ENCODE data around the gene S100A14.

S100A14 gene

DNA sequence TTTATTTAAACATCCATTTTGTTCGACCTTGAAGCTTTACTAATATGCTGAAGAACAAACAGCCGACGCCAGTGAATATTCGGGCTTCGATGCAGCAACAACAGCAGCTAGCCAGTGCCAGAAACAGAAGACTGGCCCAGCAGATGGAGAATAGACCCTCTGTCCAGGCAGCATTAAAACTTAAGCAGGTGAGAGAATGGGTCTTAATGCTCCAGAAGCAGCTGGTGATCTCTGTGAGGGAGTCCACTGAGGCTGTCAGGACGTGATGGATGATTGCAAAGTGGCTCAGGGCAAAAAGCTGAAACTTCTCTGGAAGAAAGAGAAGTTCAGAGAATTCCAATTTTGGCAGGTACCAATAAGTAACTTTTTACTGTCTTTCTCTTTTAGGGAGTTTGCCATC, 22.1 kb upstream of the S100A14 start:
- DNase-seq (ENCODE audit: low read depth), result no peak

DNA sequence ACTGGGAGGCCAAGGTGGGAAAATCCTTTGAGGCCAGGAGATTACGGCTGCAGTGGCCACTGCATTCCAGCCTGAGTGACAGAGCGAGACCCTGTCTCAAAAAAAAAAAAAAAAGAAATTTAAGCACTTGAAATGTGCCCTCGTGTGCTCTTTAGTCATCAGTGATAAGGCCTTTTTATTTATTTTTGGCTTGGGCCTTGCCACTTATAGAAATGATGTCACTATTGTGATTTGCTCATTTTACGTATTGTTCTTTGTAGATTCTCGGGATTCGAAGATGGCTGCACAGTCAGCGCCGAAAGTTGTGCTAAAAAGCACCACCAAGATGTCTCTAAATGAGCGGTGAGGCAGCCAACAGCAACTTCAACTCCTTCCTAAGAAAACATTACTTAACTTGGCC, 20.2 kb upstream of the S100A14 start:
- DNase-seq (ENCODE audit: low read depth), result no peak

DNA sequence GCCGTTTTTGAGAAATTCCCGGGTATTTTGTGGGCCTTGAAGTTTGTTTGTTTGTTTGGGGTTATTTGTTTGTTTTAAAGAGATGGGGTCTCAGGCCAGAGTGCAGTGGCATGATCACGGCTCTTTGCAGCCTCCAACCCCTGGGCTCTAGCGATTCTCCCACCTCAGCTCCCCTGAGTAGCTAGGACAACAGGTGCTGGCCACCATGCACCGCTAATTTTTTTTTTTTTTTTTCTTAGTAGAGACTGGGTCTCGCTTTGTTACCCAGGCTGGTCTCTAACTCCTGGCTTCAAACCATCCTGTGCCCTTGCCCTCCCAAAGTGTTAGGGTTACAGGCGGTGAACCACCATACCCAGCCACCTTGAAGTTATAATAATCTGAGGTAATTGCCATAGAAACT, 19.7 kb upstream of the S100A14 start:
- DNase-seq (ENCODE audit: low read depth), result no peak

DNA sequence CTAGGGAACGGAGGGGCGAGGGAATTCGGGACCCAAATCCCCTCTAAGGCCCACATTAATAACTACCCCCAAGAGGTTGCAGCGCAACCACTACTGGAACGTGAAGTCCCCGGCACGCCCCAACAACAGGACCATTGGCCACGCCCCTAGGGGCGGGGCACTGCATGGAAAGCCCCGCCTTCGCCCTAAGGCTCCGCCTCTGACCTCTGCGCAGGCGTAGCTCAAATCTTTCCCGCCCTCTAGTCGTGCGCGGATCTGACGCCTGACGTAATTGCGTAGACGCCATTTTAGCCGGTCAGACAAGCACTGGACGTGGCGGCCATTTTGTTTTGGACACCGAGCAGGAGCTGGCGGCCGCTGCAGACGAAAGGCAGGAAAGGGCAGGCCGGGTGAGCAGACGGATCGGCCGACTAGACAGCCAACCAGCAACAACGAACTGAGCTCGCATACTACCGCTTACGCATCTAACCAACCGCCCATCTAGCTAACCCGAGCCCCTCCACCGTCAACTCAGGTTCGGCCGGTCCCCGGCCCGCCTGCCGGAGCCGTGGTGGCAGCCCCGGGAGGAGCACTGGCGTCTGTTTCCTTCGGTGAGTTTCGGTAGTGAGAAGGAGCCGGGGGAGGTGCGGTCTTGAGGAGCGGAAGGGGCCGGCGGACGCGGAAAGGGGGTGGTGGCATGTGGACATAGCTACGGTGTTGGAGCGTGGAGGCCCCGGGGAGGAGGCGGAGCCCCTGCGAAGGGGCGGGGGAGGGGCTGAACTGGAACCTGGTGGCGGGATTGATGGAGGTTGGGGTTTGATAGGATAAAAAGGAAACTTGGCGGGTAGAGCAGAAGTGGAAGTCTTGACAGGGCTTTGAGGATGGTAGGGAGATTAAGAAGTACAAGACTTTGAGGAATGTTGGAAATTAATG, 17.9 kb upstream of the S100A14 start, which contains the start of gene CHTOP:
TSS of gene CHTOP (plus strand) at position 313 of the 912 bp plus-strand sequence. CDS start 2,523 bp downstream, outside the sequence.
- DNase-seq (ENCODE audit: low read depth), result peak; percentile 96

DNA sequence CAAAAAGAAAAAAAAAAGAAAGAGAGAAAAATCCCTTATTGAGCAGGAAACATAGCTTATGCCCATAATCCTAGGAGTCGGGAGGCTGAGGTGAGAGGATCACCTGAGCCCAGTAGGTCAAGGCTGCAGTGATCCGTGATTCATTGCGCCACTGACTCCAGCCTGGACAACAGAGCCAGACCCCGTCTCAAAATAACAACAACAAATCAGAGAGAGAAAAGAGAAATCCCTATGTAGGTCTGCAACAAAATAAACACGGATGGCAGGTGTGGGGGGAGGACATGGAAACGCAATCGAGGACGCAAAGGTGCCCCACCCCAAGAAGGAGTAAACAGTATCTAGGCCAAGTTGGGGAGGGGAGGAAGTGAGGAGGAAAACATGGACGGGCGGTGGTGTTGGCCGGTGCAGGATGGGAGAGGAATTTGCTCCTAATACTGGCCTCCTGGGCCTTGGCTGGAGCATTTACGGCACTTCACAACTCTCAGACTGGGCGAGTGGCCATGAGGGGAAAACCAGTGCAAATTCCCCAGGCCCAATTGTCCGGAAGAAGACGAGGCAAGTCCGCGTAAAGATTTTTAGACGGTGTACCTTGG, 17.1 kb upstream of the S100A14 start:
- DNase-seq (ENCODE audit: low read depth), result no peak

DNA sequence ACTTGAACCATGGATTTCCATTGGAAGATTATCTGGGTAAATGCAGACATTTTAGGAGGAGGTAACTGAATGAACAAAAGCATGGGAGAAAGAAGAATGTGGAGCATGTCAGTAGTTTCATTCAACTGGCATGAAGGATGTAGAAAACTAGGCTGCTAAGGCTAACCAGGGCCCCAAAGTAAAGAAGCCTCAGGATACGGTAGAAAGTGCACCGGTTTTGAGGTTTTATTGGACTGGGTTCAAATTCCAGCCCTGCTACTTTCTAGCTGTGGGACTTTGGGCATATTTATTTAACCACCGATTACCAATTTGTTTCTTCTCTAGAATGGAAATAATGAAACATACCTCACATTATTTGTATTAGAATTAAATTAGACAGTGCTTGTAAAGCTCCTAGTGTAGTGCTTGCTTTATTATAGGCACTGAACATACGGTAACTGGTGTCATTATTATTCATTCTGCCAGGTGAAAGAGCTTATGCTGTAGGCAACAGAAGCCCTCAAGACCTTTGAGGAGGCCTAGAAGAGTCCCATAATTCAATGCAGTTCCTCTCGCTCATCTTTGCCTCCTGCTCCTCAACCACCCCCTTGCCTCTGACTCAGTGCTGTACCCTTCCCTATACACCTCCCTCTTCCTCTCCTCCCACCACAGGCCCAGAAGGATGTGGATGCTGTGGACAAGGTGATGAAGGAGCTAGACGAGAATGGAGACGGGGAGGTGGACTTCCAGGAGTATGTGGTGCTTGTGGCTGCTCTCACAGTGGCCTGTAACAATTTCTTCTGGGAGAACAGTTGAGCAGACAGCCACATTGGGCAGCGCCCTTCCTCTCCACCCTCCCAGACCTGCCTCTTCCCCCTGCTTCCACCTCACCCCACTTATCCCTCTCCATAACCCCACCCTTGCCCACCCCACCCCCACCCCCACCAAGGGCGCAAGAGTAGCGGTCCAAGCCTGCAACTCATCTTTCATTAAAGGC, 15.2 kb upstream of the S100A14 start:
- DNase-seq (ENCODE audit: low read depth), result no peak

DNA sequence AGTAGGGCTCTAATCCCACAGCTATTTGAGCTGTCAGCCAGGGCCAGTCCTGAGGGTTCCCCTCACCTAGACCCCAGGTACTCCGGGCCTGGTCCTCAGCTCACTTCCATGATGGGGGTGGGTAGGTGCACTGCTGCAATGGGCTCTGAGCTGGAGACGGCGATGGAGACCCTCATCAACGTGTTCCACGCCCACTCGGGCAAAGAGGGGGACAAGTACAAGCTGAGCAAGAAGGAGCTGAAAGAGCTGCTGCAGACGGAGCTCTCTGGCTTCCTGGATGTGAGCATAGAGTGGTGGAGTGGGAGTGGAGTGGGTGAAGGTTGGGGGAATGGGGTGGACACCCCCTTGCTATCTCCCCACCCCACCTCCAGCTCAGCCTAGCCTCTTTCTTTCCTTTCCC, 14.3 kb upstream of the S100A14 start:
- DNase-seq (ENCODE audit: low read depth), result no peak

DNA sequence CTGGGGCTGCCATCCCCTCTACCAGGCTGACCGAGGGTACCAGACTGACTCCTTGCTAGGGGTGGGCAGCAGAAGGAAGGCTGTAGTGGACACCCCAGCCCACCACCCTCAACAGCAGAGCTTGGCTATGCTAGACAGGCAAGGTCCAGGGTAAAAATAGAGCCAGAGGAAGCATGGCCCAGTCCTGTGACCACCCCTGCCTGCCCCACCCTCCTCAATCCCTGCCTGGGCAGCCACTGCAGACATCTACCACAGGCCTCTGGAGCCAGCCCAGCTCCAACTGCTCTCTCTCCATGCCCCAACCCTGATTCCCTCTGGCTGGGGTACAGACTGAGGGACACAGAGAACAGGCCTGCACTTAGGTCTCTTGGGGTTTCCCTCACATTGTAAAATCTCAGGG, 13.8 kb upstream of the S100A14 start:
- no peak for DNase-seq (ENCODE audit: low read depth)

DNA sequence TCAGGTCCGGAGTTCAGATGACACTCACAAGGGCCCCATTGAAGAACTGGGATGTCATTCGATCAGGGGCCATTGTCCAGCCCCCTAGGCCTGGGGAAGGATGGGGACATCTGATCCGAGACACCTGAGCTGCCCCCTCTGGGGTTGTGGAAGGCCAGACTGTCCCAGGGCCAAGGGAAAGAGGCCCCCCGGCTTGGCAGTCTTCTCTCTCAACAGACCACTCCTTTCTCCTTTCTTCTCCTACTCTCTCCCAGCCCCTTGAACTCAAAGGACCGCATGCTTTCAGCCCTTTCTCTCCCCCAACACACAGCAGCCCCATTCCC, 13.2 kb upstream of the S100A14 start:
- DNase-seq (ENCODE audit: low read depth), result no peak

DNA sequence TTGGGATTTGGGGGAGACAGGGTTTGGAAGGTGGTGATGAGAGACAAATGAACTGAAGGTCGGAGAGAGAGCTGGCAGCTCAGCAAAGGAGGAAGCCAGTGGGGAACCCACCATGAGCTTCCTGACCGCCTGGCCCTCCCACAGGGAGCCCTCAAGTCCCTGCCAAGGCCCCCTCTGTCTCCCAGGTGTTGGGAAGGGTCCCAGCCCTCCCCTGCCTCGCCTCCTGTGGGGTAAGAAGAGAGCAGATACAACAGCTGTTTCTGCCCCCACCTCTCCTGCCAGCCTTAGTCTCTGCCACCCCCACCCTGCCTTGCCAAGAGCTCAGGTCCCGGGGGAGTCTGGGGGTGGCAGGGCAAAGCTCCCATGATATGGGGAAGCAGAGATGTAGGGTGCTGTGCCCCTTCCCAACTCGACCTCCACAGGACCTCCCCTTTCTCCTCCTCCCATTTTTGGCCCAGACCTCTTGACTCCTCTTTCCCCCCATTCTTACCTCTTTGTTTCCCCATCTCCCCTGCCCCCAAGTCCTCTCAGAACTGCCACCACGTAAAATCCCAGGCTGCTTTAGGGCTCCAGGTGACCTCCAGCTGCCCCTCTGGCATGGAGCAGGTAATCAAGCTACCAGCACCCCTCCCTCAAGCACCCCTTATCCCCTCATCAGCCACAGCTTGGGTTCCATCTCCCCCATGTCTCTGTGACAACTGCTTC, 12.7 kb upstream of the S100A14 start:
- no peak for DNase-seq (ENCODE audit: low read depth)

DNA sequence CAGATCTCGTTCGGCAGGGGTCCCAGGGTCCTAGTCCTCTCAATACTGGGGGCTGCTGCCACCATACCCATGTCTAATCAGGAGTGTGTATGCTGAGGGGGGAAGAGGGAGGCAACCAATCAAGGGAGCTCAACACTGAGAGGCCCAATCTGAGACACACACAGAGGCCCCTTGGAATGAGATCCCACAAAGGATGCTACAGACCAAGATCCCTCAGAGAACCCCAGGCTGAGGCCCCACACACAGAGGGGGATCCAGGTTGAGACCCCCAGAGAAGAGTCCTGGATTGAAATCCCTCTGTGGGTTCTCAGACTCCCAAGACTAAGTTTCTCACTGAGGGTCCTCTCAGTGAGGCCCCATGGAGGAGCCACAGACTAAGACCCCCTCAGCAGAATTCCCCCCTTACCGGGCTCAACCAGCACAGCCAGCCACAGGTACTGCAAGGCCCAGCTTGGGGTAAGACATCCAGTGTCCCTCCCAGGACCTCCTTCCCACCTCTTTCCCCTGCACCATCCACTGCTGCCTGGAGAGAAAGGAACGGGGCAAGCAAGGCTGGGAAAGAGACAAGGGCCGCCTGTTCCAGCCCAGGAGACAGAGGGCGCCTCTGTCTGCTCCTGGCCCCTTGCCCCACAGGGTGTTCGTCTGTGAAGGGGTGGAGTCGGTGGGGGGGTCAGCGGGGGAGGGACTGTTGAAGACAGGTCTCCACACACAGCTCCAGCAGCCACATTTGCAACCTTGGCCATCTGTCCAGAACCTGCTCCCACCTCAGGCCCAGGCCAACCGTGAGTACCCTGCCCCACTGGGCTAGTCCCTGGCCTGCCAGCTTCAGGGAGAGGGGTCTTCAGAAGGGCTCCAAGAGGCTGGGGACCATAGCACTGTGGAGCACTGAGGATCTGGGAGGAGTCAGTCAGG, 11.8 kb upstream of the S100A14 start, which contains the start of gene S100A1:
TSS of gene S100A1 (plus strand) at position 720 of the 912 bp plus-strand sequence. CDS start 2,088 bp downstream, outside the sequence.
- no peak for DNase-seq (ENCODE audit: low read depth)

DNA sequence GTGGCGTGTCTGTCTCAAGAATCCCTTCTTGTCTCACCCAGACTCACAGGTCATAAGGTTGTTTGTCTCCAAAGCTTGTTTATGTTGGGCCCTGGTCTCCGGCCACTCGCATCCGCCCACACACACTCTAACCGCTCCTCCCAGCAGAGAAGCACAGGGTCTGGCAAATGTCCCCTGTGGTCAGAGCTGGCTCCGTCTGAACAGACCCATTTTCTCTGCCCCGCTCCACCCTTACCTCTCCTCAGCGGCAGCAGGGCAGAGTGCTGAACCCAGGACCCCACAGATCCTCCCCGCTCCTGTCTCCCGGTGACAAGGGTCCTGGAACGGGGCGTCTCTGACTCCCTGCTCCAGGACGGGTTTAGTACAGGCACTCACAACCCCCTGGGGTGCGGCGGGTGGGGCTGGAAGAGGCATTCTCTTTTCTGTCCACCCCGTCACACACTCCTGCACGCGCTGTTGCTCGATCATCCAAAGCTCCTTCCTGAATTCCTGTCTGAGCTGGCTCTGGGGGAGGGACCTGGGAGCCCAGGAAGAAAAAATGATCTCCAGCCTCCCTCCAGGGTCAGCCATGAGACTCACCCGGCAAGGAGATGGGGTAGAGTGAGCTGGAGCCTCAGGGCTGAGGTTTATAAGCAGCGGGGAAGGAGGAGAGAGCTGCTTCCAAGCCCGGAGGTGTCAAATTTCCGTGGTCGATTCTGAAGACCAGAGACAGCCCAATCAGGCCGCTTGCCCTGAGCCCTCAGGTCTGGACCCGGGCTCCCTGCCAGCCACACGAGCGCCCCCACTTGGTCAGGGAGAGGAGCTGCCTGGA, 11.0 kb upstream of the S100A14 start, which contains the start of gene S100A13:
TSS of gene S100A13 (minus strand) at position 602 of the 811 bp plus-strand sequence. CDS start 1,033 bp downstream, outside the sequence.
- DNase-seq (ENCODE audit: low read depth), result peak; percentile 83

DNA sequence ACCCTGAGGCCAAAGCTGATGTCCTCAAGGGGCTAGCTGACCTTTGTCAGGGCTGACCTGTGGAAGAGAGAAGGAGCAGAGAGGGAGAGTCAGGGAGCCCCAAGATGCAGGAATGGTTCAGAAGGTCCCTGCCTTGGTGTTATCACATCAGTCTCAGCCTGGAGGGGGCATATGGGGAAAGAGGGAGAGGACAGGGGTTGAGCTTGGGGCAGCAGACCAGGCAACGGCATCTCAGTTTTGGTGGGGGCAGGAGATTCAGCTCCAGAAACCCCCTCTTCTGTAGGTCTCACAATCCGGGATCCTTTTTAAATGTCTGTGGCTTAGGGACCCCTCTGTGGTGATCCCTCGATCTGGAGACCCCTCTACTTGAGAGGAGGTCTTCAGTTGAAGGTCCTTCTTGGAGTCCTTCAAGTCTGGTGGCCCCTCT, 10.4 kb upstream of the S100A14 start:
- DNase-seq (ENCODE audit: low read depth), result no peak

DNA sequence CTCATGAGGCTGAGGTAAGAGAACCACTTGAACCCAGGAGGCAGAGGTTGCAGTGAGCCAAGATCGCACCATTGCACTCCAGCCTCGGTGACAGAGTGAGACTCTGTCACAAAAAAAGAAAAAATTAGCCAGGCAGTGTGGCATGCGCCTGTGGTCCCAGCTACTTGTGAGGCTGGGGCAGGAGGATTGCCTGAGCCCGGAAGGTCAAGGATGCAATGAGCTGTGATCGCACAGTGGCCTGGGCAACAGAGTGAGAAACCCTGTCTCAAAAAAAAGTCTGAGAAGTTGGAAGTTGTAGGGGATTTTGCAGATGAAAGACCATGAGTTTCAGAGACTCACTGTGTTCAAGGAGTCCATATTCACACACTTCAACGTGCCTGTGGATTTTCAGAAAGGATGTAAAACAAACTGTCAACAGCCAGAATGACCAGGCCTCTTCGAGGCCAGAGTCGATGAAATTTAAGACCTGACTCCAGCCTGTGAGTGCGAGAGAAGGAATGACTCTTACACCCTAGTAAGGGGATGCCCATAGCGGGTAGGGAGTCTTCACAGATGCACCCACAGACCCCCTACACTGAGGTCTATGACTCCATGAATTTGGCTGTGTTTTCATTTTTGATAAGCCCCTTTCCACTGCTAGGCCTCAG, 9.0 kb upstream of the S100A14 start:
- DNase-seq (ENCODE audit: low read depth), result no peak

DNA sequence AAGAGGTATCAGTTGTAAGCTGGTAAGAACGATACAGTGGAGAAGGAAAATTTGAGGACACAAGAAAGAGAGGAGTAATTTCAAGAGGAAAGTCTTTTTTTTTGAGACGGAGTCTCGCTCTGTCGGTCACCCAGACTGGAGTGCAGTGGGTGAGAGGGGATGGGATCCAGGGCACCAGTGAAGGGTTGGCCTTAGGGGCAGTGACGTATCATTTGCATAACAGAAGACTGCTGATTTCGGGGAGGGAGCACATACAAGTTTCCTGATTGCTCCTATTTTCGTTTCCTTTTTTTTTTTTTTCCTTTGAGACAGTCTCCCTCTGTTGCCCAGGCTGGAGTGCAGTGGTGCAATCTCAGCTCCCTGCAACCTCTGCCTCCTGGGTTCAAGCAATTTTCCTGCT, 7.0 kb upstream of the S100A14 start:
- no peak for DNase-seq (ENCODE audit: low read depth)

DNA sequence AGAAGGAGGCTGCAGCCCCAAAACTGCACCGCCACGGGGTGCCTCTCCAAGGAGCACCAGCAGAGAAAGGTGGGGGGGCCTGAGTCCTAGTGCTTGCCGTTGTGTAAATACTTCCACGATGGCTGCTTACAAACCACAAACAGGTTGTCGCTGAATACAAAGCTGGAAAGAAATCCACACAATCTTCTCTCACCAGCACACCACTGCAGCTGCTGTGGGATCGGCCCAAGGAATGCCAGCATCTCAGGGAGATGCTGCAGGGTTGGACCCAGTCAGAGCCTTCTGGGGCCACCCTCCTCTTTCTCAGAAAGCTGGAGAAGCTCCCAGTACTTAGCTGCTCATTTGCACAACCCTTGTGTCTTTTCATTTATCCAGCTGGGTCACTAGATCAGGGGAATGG, 3.0 kb upstream of the S100A14 start:
- no peak for DNase-seq (ENCODE audit: low read depth)

DNA sequence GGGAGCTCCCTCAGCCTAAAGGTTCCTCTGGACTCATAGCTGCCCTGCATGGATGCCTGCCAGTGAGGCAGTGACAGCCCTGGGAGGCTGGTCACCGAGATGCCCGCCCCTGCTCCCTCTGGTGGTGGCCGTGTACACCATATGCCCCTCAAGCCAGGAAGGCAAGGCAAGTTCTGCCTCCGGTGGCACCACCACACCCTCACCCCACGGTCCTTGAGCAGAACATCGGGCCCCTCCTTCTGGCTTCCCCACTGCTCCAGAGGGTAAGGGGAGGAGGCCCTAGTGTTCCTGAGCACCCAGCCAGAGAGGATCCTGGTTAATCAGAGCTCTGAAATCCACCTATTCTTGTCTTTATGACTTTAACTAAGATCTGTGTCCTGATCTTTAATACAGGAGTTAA, 1.5 kb upstream of the S100A14 start:
- DNase-seq (ENCODE audit: low read depth), result no peak

DNA sequence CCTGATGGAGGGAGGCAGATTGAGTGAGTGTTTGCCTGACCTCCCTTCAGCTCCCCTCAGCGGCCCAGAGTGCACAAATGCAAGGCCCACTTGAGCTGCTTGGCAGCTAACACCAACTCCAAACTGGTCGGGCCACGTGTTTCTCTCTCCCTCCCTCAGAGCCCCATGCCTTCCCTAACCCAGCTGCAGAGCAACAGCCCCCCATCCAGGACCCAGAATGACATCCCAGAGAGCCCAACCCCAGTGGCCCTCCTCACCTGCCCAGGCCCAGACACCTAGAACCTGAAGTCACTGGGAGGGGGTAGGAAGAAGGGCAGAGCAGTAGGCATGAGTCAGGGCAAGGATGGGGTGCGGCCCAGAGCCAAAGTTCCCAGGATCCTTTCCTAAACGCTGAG, 789 bp upstream of the S100A14 start:
- DNase-seq (ENCODE audit: low read depth), result no peak

DNA sequence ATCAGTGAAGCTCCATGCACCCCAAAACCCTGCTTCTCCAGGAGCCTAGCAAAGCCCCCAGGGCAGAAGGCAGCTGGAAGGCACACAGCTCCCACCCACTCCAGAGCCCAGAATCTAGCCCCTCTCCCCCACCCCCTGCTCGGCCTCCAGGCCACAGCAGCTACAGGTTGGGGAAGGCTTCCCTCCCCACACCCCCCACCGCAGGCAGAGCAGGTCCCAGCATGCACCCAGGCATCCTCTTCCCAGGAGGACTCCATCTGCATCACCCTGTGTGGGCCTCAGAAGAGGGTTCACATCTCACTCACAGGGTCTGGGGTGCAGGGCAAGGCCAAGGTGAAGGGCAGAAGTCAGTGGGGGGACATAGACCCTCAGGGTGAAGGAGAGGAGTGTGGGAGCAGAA, 719 bp downstream of the S100A14 start:
- DNase-seq (ENCODE audit: low read depth), result no peak

Data from non-pigmented ciliary epithelial cell (primary cell).